K562 (cell line): ENCODE measurements around the gene CAMSAP3. TPM values are rescaled to one million over a fixed set of nuclear protein-coding genes. Genes with fewer than 3 reads are reported as not detected.

Experiments
- BRF2 ChIP-seq: IDR thresholded peaks from 3 replicates; pipeline ENCODE4 v1.6.1; 2011; ENCODE audit warnings: borderline replicate concordance, mild to moderate bottlenecking; ENCODE audit not compliant: insufficient read length, insufficient read depth
- CREB1 ChIP-seq, 2 experiments: sonication (generic) in 1 of 2; formaldehyde crosslinking in 1 of 2; IDR thresholded peaks; 2 replicates each; pipeline versions ENCODE4 v1.6.1 to v1.8.0; 2012 to 2022; ENCODE audit warnings: inconsistent platforms in 1 of 2, mild to moderate bottlenecking in 1 of 2, missing genetic modification reagents in 1 of 2, moderate library complexity in 1 of 2
- E2F5 ChIP-seq: sonication (generic); formaldehyde crosslinking; IDR thresholded peaks from 2 replicates; pipeline ENCODE4 v1.8.0; 2022; ENCODE audit warnings: mild to moderate bottlenecking, missing genetic modification reagents
- GABPB1 ChIP-seq: sonication (generic); formaldehyde crosslinking; IDR thresholded peaks from 2 replicates; pipeline ENCODE4 v1.8.0; 2022; ENCODE audit warnings: mild to moderate bottlenecking, missing genetic modification reagents
- HNRNPK ChIP-seq: fragments of 200-400 bp; formaldehyde crosslinking; IDR thresholded peaks from one replicate; pipeline ENCODE4 v1.6.1; 2018; ENCODE audit warnings: mild to moderate bottlenecking, low read depth, low read length; ENCODE audit not compliant: poor library complexity, severe bottlenecking
- NFIC ChIP-seq: fragments of 450-650 bp; IDR thresholded peaks from 2 replicates; pipeline ENCODE4 v1.6.1; 2017; ENCODE audit warnings: mild to moderate bottlenecking, inconsistent platforms
- PCBP1 ChIP-seq: fragments of 200-400 bp; formaldehyde crosslinking; IDR thresholded peaks from 2 replicates; pipeline ENCODE4 v1.6.1; 2018; ENCODE audit warnings: mild to moderate bottlenecking, low read depth, low read length; ENCODE audit not compliant: poor library complexity, severe bottlenecking
- PHF20 ChIP-seq: fragments of 450-650 bp; IDR thresholded peaks from 2 replicates; pipeline ENCODE4 v1.6.1; 2018; ENCODE audit not compliant: partially characterized antibody
- RAD21 ChIP-seq, 2 experiments: fragments of 250-450 bp in 1 of 2; fragments of 450-650 bp in 1 of 2; sonication (Bioruptor Pico) in 1 of 2; formaldehyde crosslinking in 1 of 2; IDR thresholded peaks in 1 of 2; conservative IDR thresholded peaks in 1 of 2; 2 replicates each; pipeline versions ENCODE4 v1.4.0 to v1.8.0; 2020 to 2022; ENCODE audit warnings: mild to moderate bottlenecking in 2 of 2, moderate library complexity in 1 of 2
- RBBP5 ChIP-seq: fragments of 200-600 bp; sonication (generic); IDR thresholded peaks from 2 replicates; pipeline ENCODE4 v1.6.1; 2012; ENCODE audit warnings: borderline replicate concordance, mild to moderate bottlenecking, low read length, control low read depth, inconsistent platforms; ENCODE audit not compliant: insufficient read depth, poor library complexity, severe bottlenecking
- SMAD1 ChIP-seq: fragments of 150-350 bp; IDR thresholded peaks from 2 replicates; pipeline ENCODE4 v1.6.1; 2014; ENCODE audit warnings: low read length, low read depth; ENCODE audit not compliant: partially characterized antibody
- ZBTB17 ChIP-seq: fragments of 450-650 bp; formaldehyde crosslinking; IDR thresholded peaks from 2 replicates; pipeline ENCODE4 v1.4.0; 2020; ENCODE audit warnings: mild to moderate bottlenecking
- ZNF639 ChIP-seq, 2 experiments: fragments of 200-800 bp in 1 of 2; sonication (Bioruptor generic) in 1 of 2; sonication (generic) in 1 of 2; formaldehyde crosslinking in 1 of 2; IDR thresholded peaks in 1 of 2; conservative IDR thresholded peaks in 1 of 2; 2 replicates each; pipeline versions ENCODE4 v1.5.0 to v1.6.1; 2016 to 2020; ENCODE audit warnings: missing compliant biosample characterization in 1 of 2, missing genetic modification characterization in 1 of 2, missing genetic modification reagents in 1 of 2
- polyA plus RNA-seq, 8 experiments: library from polyadenylated mRNA; depleted of rRNA in 4 of 8; stranded (reverse) in 5 of 8; unstranded in 3 of 8; fragments of >200 nt; fragmentation: Nextera tagmentation in 2 of 8; fragmentation: Illumina TruSeq in 1 of 8; extraction: Ambion mirVana in 2 of 8; extraction: Trizol in 1 of 8; gene quantifications; 2 replicates each; pipeline versions ENCODE4 v1.2.1 to v1.2.3, GENCODE V29; 2011 to 2014; ENCODE audit warnings: inconsistent platforms in 1 of 8, missing spikeins in 1 of 8
- total RNA-seq, 7 experiments: library from RNA; depleted of rRNA in 6 of 7; stranded (reverse); fragments of >200 nt in 6 of 7; fragmentation: Illumina TruSeq in 2 of 7; extraction: Trizol in 2 of 7; gene quantifications; 2 replicates each; pipeline versions ENCODE4 v1.2.1 to v1.2.3, GENCODE V29; 2011 to 2021; ENCODE audit warnings: low replicate concordance in 1 of 7
- TF ChIP-seq, protein P1 (sequence below): sonication (generic); formaldehyde crosslinking; IDR thresholded peaks from 2 replicates; pipeline ENCODE4 v1.8.0; 2022; ENCODE audit warnings: missing genetic modification reagents, mild to moderate bottlenecking, moderate library complexity, borderline replicate concordance

Gene CAMSAP3
- total and polyA plus RNA-seq, 9 of the 15 experiments (the other 6 are each of a cell fraction or from before 2014, with no cell fraction given) = 0.01 to 0.89 (median 0.22) TPM; not detected in 1

GRCh38 chr19:7636691-7637373 lies 41.2 kb downstream of the CAMSAP3 start, which contains the start of gene STXBP2 (continued):
- TF ChIP-seq, protein P1, sequence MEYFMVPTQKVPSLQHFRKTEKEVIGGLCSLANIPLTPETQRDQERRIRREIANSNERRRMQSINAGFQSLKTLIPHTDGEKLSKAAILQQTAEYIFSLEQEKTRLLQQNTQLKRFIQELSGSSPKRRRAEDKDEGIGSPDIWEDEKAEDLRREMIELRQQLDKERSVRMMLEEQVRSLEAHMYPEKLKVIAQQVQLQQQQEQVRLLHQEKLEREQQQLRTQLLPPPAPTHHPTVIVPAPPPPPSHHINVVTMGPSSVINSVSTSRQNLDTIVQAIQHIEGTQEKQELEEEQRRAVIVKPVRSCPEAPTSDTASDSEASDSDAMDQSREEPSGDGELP (CRISPR knock-in tag) = peak; percentile 33
- TF ChIP-seq PHF20 (peak; percentile 57), ZNF639 (CRISPR knock-in tag; conservative IDR thresholded peaks at IDR 0.05 in 1 of 2, IDR thresholded peaks at IDR 0.05 in 1 of 2) (0 out of 4 replicates have a peak, but pooled peaks of 1 of the 2 experiments have one; percentile 72), RAD21 (CRISPR knock-in tag; conservative IDR thresholded peaks at IDR 0.05 in 1 of 2, IDR thresholded peaks at IDR 0.05 in 1 of 2) (no peak), BRF2 (no peak), RBBP5 (peak; percentile 25), PCBP1 (peak; percentile 30), NFIC (peak; percentile 58), E2F5 (CRISPR knock-in tag) (peak; percentile 29; the same call in 1 of the 2 replicates), ZBTB17 (peak; percentile 92), GABPB1 (CRISPR knock-in tag) (peak; percentile 63; the same call in 1 of the 2 replicates), SMAD1 (peak; percentile 17), HNRNPK (peak; percentile 20), CREB1 (IDR thresholded peaks at IDR 0.05) (peak; percentile 70), CREB1 (CRISPR knock-in tag; IDR thresholded peaks at IDR 0.05) (peak; percentile 73; the same call in 1 of the 2 replicates)
